Colonic mucosa (tissue), 4 donors: ENCODE results near the gene SGSH. TPM values are rescaled to one million over a fixed set of nuclear protein-coding genes. Genes with fewer than 3 reads are reported as not detected.

ENCODE experiments used
- DNase-seq: peaks from one replicate; pipeline ENCODE4 v3.0.0-alpha.2; 2020
- H3K27ac ChIP-seq: fragments of 200-600 bp; one replicate; pipeline ENCODE4 v1.8.0; 2021
- H3K27me3 ChIP-seq: fragments of 200-600 bp; one replicate; pipeline ENCODE4 v1.8.0; 2021
- H3K36me3 ChIP-seq: fragments of 200-600 bp; one replicate; pipeline ENCODE4 v1.8.0; 2021
- H3K4me1 ChIP-seq: fragments of 200-600 bp; one replicate; pipeline ENCODE4 v1.8.0; 2021; ENCODE audit warnings: mild to moderate bottlenecking
- H3K4me3 ChIP-seq: fragments of 200-600 bp; one replicate; pipeline ENCODE4 v1.8.0; 2021
- H3K9ac ChIP-seq, 2 donors: one replicate each; pipeline ENCODE4 v1.7.0; 2013; ENCODE audit warnings: control low read depth in 2 of 2, low read depth in 2 of 2, low read length in 2 of 2
- H3K9me3 ChIP-seq: fragments of 200-600 bp; one replicate; pipeline ENCODE4 v1.8.0; 2021
- CTCF ChIP-seq: fragments of 200-600 bp; IDR thresholded peaks from one replicate; pipeline ENCODE4 v1.8.0; 2022; ENCODE audit warnings: antibody characterized with exemption, mild to moderate bottlenecking
- intact Hi-C: fragments of 100-400 bp; cut with DNase I; formaldehyde crosslinking; loops from one replicate; pipeline ENCODE4 v1.14.1; 2022
- total RNA-seq, 2 donors: library from RNA; stranded (reverse); fragmentation: NEBNext Ultra II Directional in 1 of 2; extraction: Animal tissue kit (Norgen Biotek cat#: 25700) in 1 of 2; gene quantifications; one replicate each; pipeline ENCODE4 v1.2.1, GENCODE V29; 2021
- donor health status: healthy.
- donor health status: DM: no; HTN: no; CAD: no.
- donor health status: DM: no; HTN: no; CAD: no.

SGSH gene
- total RNA-seq, 2 donors from 2014 or later = 40.3 to 43.1 TPM

DNA sequence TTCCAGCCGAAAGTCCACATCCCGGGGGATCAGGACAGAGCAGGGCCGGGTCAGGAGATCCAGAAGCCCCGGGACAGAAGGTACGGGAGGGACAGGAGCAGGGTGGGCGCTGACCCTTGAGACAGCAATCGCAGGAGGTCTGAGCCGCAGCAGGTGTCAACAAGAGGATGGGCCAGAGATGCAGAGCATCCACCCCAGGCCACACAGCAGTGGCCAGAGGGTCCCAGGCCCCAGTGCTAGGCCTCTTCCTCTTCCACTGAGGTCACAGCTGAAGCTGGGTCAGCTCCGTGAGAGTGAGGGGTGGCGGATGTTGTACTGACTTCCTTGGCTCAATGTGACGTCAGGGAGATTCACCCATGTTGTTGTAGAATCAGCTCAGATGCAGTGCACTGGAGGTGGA is 31.8 kb upstream of the SGSH start:
- H3K27ac ChIP-seq = no peak overlapping the region
- no peaks in the 10 kb centered on the region for H3K27me3 ChIP-seq
- no peak overlapping the region for H3K4me3 ChIP-seq
- DNase-seq = no peak
- H3K9me3 ChIP-seq = no peaks in the 10 kb centered on the region
- intact Hi-C loops = loop anchor here (5.0 to 10.0 kb wide), 2 partner anchors 107 to 170 kb away; partner anchors contain the start of gene EIF4A3
- peaks cover 3% of the 10 kb centered on the region for H3K4me1 ChIP-seq
- TF ChIP-seq CTCF = no peak
- no peaks in the 10 kb centered on the region for H3K36me3 ChIP-seq
- no peak overlapping the region for H3K9ac ChIP-seq

- no peak overlapping the region for H3K9ac ChIP-seq
- no peak overlapping the region for H3K27ac ChIP-seq
- H3K9me3 ChIP-seq = no peaks in the 10 kb centered on the region
- H3K4me1 ChIP-seq = no peaks in the 10 kb centered on the region
- no peak for TF ChIP-seq CTCF
- no peaks in the 10 kb centered on the region for H3K36me3 ChIP-seq
- no peak for DNase-seq
- no peaks in the 10 kb centered on the region for H3K27me3 ChIP-seq
- intact Hi-C loops = no loop called here
- H3K4me3 ChIP-seq = no peak overlapping the region
Observed at GRCh38 chr17:80248894-80249710, 29.0 kb upstream of the SGSH start.

DNA sequence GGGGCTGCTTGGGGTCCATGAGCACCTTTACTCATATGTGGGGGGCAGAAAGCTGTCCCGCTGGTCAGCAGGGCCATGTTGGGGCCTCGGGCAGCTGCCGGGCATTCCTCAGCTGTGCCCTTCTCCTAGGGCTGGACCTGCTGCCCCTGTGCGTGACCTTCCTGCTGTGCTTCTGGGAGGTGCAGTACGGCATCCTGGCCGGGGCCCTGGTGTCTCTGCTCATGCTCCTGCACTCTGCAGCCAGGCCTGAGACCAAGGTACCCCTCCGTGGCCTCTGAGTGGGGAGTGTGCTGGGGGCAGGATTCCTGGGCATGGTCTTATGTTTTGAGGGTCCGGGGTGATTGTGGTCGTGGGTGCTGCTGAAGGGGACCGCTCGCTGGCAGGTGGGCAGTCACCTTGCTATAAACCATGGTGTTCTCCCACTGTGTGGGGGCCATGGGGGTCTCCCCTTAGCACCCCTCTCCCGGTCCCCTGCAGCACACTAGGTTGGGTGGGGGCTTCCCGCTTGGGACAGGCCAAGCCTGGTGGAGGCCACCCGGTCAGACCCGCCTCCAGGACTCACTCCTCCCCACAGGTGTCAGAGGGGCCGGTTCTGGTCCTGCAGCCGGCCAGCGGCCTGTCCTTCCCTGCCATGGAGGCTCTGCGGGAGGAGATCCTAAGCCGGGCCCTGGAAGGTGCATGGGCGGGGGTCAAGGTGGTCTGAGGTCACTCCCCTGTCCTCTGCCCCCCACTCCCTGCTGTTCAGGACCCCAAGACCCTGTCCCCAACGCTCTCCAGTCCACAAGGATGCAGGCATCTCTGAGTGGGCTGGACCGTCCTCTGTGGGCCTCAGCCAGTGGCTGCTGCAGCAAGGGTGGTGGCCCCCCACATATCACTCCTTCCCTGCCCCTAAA is 28.1 kb upstream of the SGSH start:
- DNase-seq = no peak
- no peak overlapping the region for H3K9ac ChIP-seq
- H3K27ac ChIP-seq = no peak overlapping the region
- no peaks in the 10 kb centered on the region for H3K27me3 ChIP-seq
- H3K4me1 ChIP-seq = no peaks in the 10 kb centered on the region
- no peaks in the 10 kb centered on the region for H3K36me3 ChIP-seq
- H3K4me3 ChIP-seq = no peak overlapping the region
- intact Hi-C loops = no loop called here
- H3K9me3 ChIP-seq = no peaks in the 10 kb centered on the region
- no peak for TF ChIP-seq CTCF

GRCh38 chr17:80247561-80247960 is 27.4 kb upstream of the SGSH start:
- intact Hi-C loops = no loop called here
- Histone ChIP-seq H3K9ac (no peak overlapping the region), H3K27ac (no peak overlapping the region), H3K9me3 (no peaks in the 10 kb centered on the region), H3K4me3 (no peak overlapping the region), H3K4me1 (no peaks in the 10 kb centered on the region), H3K36me3 (no peaks in the 10 kb centered on the region), H3K27me3 (no peaks in the 10 kb centered on the region)
- no peak for TF ChIP-seq CTCF
- no peak for DNase-seq

GRCh38 chr17:80246726-80247125 is 26.6 kb upstream of the SGSH start:
- Histone ChIP-seq H3K36me3 (no peaks in the 10 kb centered on the region), H3K27ac (no peak overlapping the region), H3K4me3 (no peak overlapping the region), H3K27me3 (no peaks in the 10 kb centered on the region), H3K4me1 (no peaks in the 10 kb centered on the region), H3K9ac (no peak overlapping the region), H3K9me3 (no peaks in the 10 kb centered on the region)
- intact Hi-C loops = no loop called here
- no peak for DNase-seq
- no peak for TF ChIP-seq CTCF
